ENCODE data around the gene CCDC146.

CCDC146 gene

GRCh38 chr7:77281780-77282478, 159.5 kb downstream of the CCDC146 start:
- no peak for DNase-seq (ENCODE audit: low read depth)
- no peak overlapping the region for H3K4me3 ChIP-seq (ENCODE audit: low read depth, low read length)
- no peak for TF ChIP-seq CTCF (IDR thresholded peaks at IDR 0.05; ENCODE audit: insufficient read depth, low read depth, low read length, missing control alignments)

- no peak for TF ChIP-seq CTCF (IDR thresholded peaks at IDR 0.05; ENCODE audit: insufficient read depth, low read depth, low read length, missing control alignments)
- H3K4me3 ChIP-seq (ENCODE audit: low read depth, low read length) = no peak overlapping the region
- no peak for DNase-seq (ENCODE audit: low read depth)
Measured at GRCh38 chr7:77282897-77283296, 160.5 kb downstream of the CCDC146 start.

GRCh38 chr7:77284005-77284404, 161.6 kb downstream of the CCDC146 start:
- DNase-seq (ENCODE audit: low read depth) = no peak
- H3K4me3 ChIP-seq (ENCODE audit: low read depth, low read length) = no peak overlapping the region
- TF ChIP-seq CTCF (IDR thresholded peaks at IDR 0.05; ENCODE audit: insufficient read depth, low read depth, low read length, missing control alignments) = no peak

GRCh38 chr7:77284616-77285015, 162.2 kb downstream of the CCDC146 start:
- no peak for TF ChIP-seq CTCF (IDR thresholded peaks at IDR 0.05; ENCODE audit: insufficient read depth, low read depth, low read length, missing control alignments)
- no peak overlapping the region for H3K4me3 ChIP-seq (ENCODE audit: low read depth, low read length)
- DNase-seq (ENCODE audit: low read depth) = no peak

GRCh38 chr7:77288676-77289320, 166.4 kb downstream of the CCDC146 start:
- no peak for TF ChIP-seq CTCF (IDR thresholded peaks at IDR 0.05; ENCODE audit: insufficient read depth, low read depth, low read length, missing control alignments)
- DNase-seq (ENCODE audit: low read depth) = no peak
- H3K4me3 ChIP-seq (ENCODE audit: low read depth, low read length) = no peak overlapping the region

GRCh38 chr7:77289387-77289786, 167.0 kb downstream of the CCDC146 start:
- no peak for DNase-seq (ENCODE audit: low read depth)
- H3K4me3 ChIP-seq (ENCODE audit: low read depth, low read length) = no peak overlapping the region
- no peak for TF ChIP-seq CTCF (IDR thresholded peaks at IDR 0.05; ENCODE audit: insufficient read depth, low read depth, low read length, missing control alignments)

Data from GM12865 (cell line).